Neural cell (in vitro differentiated cells): ENCODE measurements around the gene ARL15.

ENCODE experiments used
- CTCF ChIP-seq: fragments of 450-650 bp; IDR thresholded peaks from 2 replicates; pipeline ENCODE4 v1.5.1; 2014; ENCODE audit warnings: antibody characterized with exemption, mild to moderate bottlenecking, moderate library complexity; ENCODE audit not compliant: poor library complexity, severe bottlenecking
- EP300 ChIP-seq: fragments of 450-650 bp; conservative IDR thresholded peaks from 2 replicates; pipeline ENCODE4 v1.6.1; 2014; ENCODE audit warnings: antibody characterized with exemption, mild to moderate bottlenecking, moderate library complexity; ENCODE audit not compliant: poor library complexity, severe bottlenecking
- EZH2 ChIP-seq: fragments of 200-600, 300-800 bp; shearing (Covaris generic), sonication (generic); IDR thresholded peaks from 2 replicates; pipeline ENCODE4 v1.6.1; 2014; ENCODE audit warnings: antibody characterized with exemption, low read length, borderline replicate concordance, mild to moderate bottlenecking; ENCODE audit not compliant: insufficient read depth, poor library complexity, severe bottlenecking
- MXI1 ChIP-seq: fragments of 450-650 bp; conservative IDR thresholded peaks from 2 replicates; pipeline ENCODE4 v1.6.1; 2014; ENCODE audit warnings: antibody characterized with exemption, mild to moderate bottlenecking; ENCODE audit not compliant: poor library complexity, severe bottlenecking
- POLR2AphosphoS5 ChIP-seq: IDR thresholded peaks from 2 replicates; pipeline ENCODE4 v1.6.1; 2012
- SMC3 ChIP-seq: fragments of 450-650 bp; conservative IDR thresholded peaks from 2 replicates; pipeline ENCODE4 v1.6.1; 2014; ENCODE audit warnings: antibody characterized with exemption, mild to moderate bottlenecking, moderate library complexity; ENCODE audit not compliant: poor library complexity
- TAF1 ChIP-seq: IDR thresholded peaks from 2 replicates; pipeline ENCODE4 v1.6.1; 2012; ENCODE audit warnings: low read depth

- TF ChIP-seq TAF1 (no peak), CTCF (no peak), SMC3 (no peak), EP300 (no peak), EZH2 (no peak), POLR2AphosphoS5 (no peak), MXI1 (no peak)
Observed at GRCh38 chr5:53891159-53891558, 419.2 kb downstream of the ARL15 start.
